Measurements from ENCODE around the gene FARS2.

GRCh38 chr6:5813625-5814027 is 552.3 kb downstream of the FARS2 start:
- no peak for TF ChIP-seq CTCF (optimal IDR thresholded peaks at IDR 0.05 in 1 of 3, IDR thresholded peaks at IDR 0.05 in 1 of 3, conservative IDR thresholded peaks at IDR 0.05 in 1 of 3; ENCODE audit: extremely low read depth in 1 of 3, insufficient read depth in 2 of 3, low read length in 3 of 3)
- no peak for TF ChIP-seq EZH2 (IDR thresholded peaks at IDR 0.05; ENCODE audit: low read length)
